ENCODE results near the gene MPPED1.

DNA sequence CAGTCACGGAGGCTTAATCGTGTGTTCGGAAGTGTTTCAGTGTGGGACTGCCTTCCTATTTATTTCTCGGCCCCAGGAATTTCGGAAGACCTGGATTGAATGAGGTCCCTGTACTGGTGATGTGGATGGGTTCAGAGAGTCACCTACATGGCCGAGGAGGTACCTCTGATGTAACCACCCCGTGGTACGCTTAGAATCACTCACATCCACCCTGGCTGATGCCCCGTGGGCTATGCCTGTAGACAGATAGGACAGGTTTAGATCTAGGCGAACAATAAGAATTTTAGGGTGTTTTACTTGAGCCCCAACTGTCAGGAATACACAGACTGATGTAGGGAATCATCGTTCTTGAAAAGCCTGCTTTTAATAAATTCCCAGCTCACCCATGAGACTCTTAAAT is 2.0 kb downstream of the MPPED1 start:
- TF ChIP-seq EP300 (IDR thresholded peaks at IDR 0.05; ENCODE audit: borderline replicate concordance) (no peak), TAF1 (IDR thresholded peaks at IDR 0.05; ENCODE audit: low read depth) (no peak), CEBPB (IDR thresholded peaks at IDR 0.05) (no peak), RAD21 (IDR thresholded peaks at IDR 0.05; ENCODE audit: low read depth) (no peak), ZBTB7A (IDR thresholded peaks at IDR 0.05; ENCODE audit: low read depth) (no peak), YY1 (IDR thresholded peaks at IDR 0.05; ENCODE audit: low read depth) (no peak), NFIC (IDR thresholded peaks at IDR 0.05) (no peak), TCF12 (IDR thresholded peaks at IDR 0.05; ENCODE audit: low read depth) (no peak), EGR1 (IDR thresholded peaks at IDR 0.05) (no peak)
- TF ChIP-seq, protein P1, sequence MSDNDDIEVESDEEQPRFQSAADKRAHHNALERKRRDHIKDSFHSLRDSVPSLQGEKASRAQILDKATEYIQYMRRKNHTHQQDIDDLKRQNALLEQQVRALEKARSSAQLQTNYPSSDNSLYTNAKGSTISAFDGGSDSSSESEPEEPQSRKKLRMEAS (IDR thresholded peaks at IDR 0.05) = no peak
- TF ChIP-seq, protein P2, sequence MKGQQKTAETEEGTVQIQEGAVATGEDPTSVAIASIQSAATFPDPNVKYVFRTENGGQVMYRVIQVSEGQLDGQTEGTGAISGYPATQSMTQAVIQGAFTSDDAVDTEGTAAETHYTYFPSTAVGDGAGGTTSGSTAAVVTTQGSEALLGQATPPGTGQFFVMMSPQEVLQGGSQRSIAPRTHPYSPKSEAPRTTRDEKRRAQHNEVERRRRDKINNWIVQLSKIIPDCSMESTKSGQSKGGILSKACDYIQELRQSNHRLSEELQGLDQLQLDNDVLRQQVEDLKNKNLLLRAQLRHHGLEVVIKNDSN (IDR thresholded peaks at IDR 0.05) = no peak
